Uterus (tissue), 2 donors: ENCODE data around the gene CAMTA1.
"Not testable (repeated sequence)": the region's sequence is repeated elsewhere in the genome, so short reads cannot be mapped to it uniquely, and the experiment has no call there.

Source experiments
- POLR2A ChIP-seq, 2 donors: fragments of 450-650 bp; IDR thresholded peaks; one replicate each; pipeline ENCODE4 v1.6.1; 2016; ENCODE audit warnings: antibody characterized with exemption in 2 of 2, mild to moderate bottlenecking in 1 of 2, moderate library complexity in 1 of 2
- TF ChIP-seq, protein P1 (sequence below), 4 experiments: fragments of 200-600 bp in 2 of 4; fragments of 450-650 bp in 2 of 4; sonication (generic) in 2 of 4; IDR thresholded peaks; one replicate each; pipeline ENCODE4 v1.5.1; 2016 to 2019; ENCODE audit warnings: antibody characterized with exemption in 4 of 4, mild to moderate bottlenecking in 2 of 4, moderate library complexity in 1 of 4

DNA sequence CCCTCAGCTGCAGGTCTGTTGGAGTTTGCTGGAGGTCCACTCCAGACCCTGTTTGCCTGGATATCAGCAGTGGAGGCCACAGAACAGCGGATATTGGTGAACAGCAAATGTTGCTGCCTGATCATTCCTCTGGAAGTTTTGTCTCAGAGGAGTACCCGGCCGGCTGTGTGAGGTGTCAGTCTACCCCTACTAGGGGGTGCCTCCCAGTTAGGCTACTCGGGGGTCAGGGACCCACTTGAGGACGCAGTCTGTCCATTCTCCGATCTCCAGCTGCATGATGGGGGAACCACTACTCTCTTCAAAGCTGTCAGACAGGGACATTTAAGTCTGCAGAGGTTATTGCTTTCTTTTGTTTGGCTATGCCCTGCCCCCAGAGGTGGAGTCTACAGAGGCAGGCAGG, 819.7 kb downstream of the CAMTA1 start:
- TF ChIP-seq POLR2A (IDR thresholded peaks at IDR 0.05), result not testable (repeated sequence)
- TF ChIP-seq, protein P1, sequence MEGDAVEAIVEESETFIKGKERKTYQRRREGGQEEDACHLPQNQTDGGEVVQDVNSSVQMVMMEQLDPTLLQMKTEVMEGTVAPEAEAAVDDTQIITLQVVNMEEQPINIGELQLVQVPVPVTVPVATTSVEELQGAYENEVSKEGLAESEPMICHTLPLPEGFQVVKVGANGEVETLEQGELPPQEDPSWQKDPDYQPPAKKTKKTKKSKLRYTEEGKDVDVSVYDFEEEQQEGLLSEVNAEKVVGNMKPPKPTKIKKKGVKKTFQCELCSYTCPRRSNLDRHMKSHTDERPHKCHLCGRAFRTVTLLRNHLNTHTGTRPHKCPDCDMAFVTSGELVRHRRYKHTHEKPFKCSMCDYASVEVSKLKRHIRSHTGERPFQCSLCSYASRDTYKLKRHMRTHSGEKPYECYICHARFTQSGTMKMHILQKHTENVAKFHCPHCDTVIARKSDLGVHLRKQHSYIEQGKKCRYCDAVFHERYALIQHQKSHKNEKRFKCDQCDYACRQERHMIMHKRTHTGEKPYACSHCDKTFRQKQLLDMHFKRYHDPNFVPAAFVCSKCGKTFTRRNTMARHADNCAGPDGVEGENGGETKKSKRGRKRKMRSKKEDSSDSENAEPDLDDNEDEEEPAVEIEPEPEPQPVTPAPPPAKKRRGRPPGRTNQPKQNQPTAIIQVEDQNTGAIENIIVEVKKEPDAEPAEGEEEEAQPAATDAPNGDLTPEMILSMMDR (IDR thresholded peaks at IDR 0.05), result not testable (repeated sequence)
